Ishikawa (cell line): ENCODE results near the gene KMT5C.

Experiments
- CEBPB ChIP-seq: IDR thresholded peaks from 2 replicates; pipeline ENCODE4 v1.6.1; 2012
- CREB1 ChIP-seq: IDR thresholded peaks from 2 replicates; pipeline ENCODE4 v1.6.1; 2012; ENCODE audit warnings: low read depth
- EGR1 ChIP-seq: IDR thresholded peaks from 2 replicates; pipeline ENCODE4 v1.6.1; 2012
- EP300 ChIP-seq: IDR thresholded peaks from 2 replicates; pipeline ENCODE4 v1.6.1; 2012; ENCODE audit warnings: borderline replicate concordance
- FOXM1 ChIP-seq: IDR thresholded peaks from 2 replicates; pipeline ENCODE4 v1.6.1; 2012; ENCODE audit warnings: low read depth, borderline replicate concordance
- NFIC ChIP-seq: IDR thresholded peaks from 2 replicates; pipeline ENCODE4 v1.6.1; 2012
- RAD21 ChIP-seq: IDR thresholded peaks from 2 replicates; pipeline ENCODE4 v1.6.1; 2012; ENCODE audit warnings: low read depth
- TAF1 ChIP-seq: IDR thresholded peaks from 2 replicates; pipeline ENCODE4 v1.6.1; 2012; ENCODE audit warnings: low read depth, mild to moderate bottlenecking
- TCF12 ChIP-seq: IDR thresholded peaks from 2 replicates; pipeline ENCODE4 v1.6.1; 2012; ENCODE audit warnings: low read depth
- TEAD4 ChIP-seq: IDR thresholded peaks from 2 replicates; pipeline ENCODE4 v1.6.1; 2012
- USF1 ChIP-seq: IDR thresholded peaks from 2 replicates; pipeline ENCODE4 v1.6.1; 2012
- YY1 ChIP-seq: IDR thresholded peaks from 2 replicates; pipeline ENCODE4 v1.6.1; 2012; ENCODE audit warnings: low read depth
- ZBTB7A ChIP-seq: IDR thresholded peaks from 2 replicates; pipeline ENCODE4 v1.6.1; 2012; ENCODE audit warnings: low read depth
- TF ChIP-seq, protein P1 (sequence below): IDR thresholded peaks from 2 replicates; pipeline ENCODE4 v1.6.1; 2012; ENCODE audit warnings: low read depth, mild to moderate bottlenecking
- TF ChIP-seq, protein P2 (sequence below): IDR thresholded peaks from 2 replicates; pipeline ENCODE4 v1.6.1; 2012

The KMT5C gene

DNA sequence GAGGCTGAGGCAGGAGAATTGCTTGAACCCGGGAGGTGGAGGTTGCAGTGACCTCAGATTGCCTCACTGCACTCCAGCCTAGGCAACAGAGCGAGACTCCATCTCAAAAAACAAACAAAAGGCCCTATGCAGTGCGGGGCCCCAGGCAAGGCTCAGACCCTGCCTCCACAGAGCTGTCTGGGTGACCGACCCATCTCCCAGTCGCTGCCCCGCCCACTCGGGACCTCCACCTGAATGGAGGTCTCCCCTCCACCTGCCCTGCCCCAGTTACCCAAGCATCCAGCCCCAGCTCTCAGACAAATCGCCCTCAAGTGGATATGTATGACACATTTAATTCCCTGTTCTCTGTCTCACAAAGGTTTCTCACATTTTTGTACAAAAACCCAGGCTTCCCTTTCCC lies 25.6 kb downstream of the KMT5C start:
- no peak for TF ChIP-seq EP300
- TF ChIP-seq, protein P1, sequence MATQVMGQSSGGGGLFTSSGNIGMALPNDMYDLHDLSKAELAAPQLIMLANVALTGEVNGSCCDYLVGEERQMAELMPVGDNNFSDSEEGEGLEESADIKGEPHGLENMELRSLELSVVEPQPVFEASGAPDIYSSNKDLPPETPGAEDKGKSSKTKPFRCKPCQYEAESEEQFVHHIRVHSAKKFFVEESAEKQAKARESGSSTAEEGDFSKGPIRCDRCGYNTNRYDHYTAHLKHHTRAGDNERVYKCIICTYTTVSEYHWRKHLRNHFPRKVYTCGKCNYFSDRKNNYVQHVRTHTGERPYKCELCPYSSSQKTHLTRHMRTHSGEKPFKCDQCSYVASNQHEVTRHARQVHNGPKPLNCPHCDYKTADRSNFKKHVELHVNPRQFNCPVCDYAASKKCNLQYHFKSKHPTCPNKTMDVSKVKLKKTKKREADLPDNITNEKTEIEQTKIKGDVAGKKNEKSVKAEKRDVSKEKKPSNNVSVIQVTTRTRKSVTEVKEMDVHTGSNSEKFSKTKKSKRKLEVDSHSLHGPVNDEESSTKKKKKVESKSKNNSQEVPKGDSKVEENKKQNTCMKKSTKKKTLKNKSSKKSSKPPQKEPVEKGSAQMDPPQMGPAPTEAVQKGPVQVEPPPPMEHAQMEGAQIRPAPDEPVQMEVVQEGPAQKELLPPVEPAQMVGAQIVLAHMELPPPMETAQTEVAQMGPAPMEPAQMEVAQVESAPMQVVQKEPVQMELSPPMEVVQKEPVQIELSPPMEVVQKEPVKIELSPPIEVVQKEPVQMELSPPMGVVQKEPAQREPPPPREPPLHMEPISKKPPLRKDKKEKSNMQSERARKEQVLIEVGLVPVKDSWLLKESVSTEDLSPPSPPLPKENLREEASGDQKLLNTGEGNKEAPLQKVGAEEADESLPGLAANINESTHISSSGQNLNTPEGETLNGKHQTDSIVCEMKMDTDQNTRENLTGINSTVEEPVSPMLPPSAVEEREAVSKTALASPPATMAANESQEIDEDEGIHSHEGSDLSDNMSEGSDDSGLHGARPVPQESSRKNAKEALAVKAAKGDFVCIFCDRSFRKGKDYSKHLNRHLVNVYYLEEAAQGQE = no peak
- no peak for TF ChIP-seq EGR1
- TF ChIP-seq NFIC = no peak
- TF ChIP-seq CEBPB = no peak
- no peak for TF ChIP-seq TEAD4
- no peak for TF ChIP-seq USF1
- no peak for TF ChIP-seq TCF12
- TF ChIP-seq YY1 = no peak
- TF ChIP-seq CREB1 = no peak
- no peak for TF ChIP-seq RAD21
- TF ChIP-seq TAF1 = no peak
- TF ChIP-seq, protein P2, sequence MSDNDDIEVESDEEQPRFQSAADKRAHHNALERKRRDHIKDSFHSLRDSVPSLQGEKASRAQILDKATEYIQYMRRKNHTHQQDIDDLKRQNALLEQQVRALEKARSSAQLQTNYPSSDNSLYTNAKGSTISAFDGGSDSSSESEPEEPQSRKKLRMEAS = no peak
- TF ChIP-seq FOXM1 = no peak
- no peak for TF ChIP-seq ZBTB7A

DNA sequence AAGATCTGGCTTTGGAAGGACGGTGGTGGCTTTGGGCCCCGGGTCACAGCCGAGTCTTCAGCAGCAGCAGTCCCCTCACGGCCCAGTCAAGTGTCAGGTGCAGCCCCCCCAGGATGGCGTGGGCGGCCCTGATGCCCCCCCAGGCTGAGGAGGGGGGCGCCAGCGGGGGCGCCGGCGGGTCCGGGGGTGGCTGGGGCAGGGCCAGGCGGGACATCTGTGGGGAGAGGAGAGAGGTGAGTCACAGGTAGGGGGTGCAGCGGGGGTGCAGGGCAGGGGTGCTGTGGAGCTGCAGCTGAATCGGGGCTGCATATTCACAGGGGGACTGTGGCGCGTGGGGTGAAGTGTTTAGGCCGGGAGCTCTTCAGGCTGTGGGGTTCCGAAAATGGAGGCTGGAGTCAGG lies 26.3 kb downstream of the KMT5C start:
- TF ChIP-seq RAD21 (no peak), ZBTB7A (no peak), TCF12 (no peak), USF1 (no peak), EGR1 (no peak), NFIC (no peak), CREB1 (no peak), TEAD4 (no peak), CEBPB (no peak), TAF1 (no peak), YY1 (no peak), EP300 (no peak), FOXM1 (no peak)
- TF ChIP-seq, protein P2 = no peak
- TF ChIP-seq, protein P1 = no peak

GRCh38 chr19:55366790-55367189 lies 27.1 kb downstream of the KMT5C start:
- no peak for TF ChIP-seq TCF12

- TF ChIP-seq TEAD4 = no peak
- TF ChIP-seq TAF1 = no peak
- TF ChIP-seq CREB1 = no peak
- no peak for TF ChIP-seq YY1
- no peak for TF ChIP-seq EP300
- no peak for TF ChIP-seq USF1
- TF ChIP-seq FOXM1 = no peak
- no peak for TF ChIP-seq ZBTB7A
These were observed 28.4 kb downstream of the KMT5C start for GRCh38 chr19:55368106-55368505.

GRCh38 chr19:55368701-55369563 lies 29.3 kb downstream of the KMT5C start:
- TF ChIP-seq EGR1 (peak; percentile 90), YY1 (no peak), NFIC (no peak), TCF12 (no peak)
